ENCODE measurements around the gene MADCAM1. TPM values are rescaled to one million over a fixed set of nuclear protein-coding genes. Genes with fewer than 3 reads are reported as not detected.

Gene MADCAM1
- total RNA-seq, 1 donor from 2014 or later = not detected

- no peak overlapping the region for H3K27ac ChIP-seq
- H3K36me3 ChIP-seq = no peaks in the 10 kb centered on the region
- no peaks in the 10 kb centered on the region for H3K27me3 ChIP-seq
- H3K4me1 ChIP-seq = peaks cover 0 to 4% of the 10 kb centered on the region in 2 donors
- DNase-seq (ENCODE audit: low spot score in 2 of 2) = no peak
- intact Hi-C loops (cut with DNase I) = no loop called here
- TF ChIP-seq CTCF (IDR thresholded peaks at IDR 0.05) = no peak
- no peak overlapping the region for H3K4me3 ChIP-seq
- no peaks in the 10 kb centered on the region for H3K9me3 ChIP-seq
Measured at GRCh38 chr19:458091-459042, 37.9 kb upstream of the MADCAM1 start.

DNA sequence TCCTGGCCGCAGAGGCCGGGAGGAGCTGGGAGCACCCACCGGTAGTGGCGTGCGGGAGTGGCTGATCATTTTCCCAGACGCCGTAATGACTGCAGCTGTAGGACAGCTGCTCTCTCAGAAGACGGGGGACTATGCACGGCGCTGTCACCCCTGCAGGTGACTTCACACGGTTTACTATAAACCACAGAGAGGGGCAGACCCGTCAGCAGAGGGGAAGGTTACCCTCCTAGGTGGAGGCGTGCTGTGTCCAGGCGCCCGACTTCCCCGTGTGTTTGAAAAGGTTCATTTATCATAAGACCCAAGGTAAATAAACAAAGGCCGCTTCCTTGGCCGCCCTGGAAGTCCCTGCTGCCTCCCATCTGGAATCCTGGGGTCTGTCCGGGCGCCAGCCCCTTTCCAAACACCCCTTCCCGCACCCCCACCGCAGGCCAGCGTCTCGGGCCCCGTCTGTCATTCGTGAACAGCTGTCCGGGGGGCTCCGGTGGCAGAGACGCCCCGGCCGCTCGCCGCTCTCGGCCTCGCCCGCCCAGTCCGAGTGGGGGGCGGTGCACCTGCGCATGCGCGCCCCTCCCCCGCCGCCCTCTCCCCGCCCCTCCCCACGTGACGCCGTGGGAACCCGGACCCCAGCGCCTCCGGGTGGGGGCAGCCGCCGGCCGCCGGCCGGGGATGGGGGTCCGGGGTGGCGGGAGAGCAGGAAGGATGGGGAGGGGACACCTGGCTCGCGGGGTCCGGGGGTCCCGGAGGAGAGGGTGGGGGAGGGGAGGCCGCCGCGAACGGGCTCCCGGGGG, 36.4 kb upstream of the MADCAM1 start:
- H3K4me3 ChIP-seq = peak overlapping the region; percentile 63 to 65
- H3K4me1 ChIP-seq = peaks cover 0 to 4% of the 10 kb centered on the region in 2 donors
- no peak for DNase-seq (ENCODE audit: low spot score in 2 of 2)
- H3K27me3 ChIP-seq = no peaks in the 10 kb centered on the region
- no peak for TF ChIP-seq CTCF (IDR thresholded peaks at IDR 0.05)
- no peaks in the 10 kb centered on the region for H3K36me3 ChIP-seq
- H3K9me3 ChIP-seq = no peaks in the 10 kb centered on the region
- peak overlapping the region; percentile 21 to 42 for H3K27ac ChIP-seq
- intact Hi-C loops (cut with DNase I) = no loop called here

- no peaks in the 10 kb centered on the region for H3K36me3 ChIP-seq
- DNase-seq (ENCODE audit: low spot score in 2 of 2) = no peak
- no peaks in the 10 kb centered on the region for H3K9me3 ChIP-seq
- H3K27ac ChIP-seq = peak within 1 kb of the TSS; percentile 21 to 42
- TF ChIP-seq CTCF (IDR thresholded peaks at IDR 0.05) = no peak
- H3K4me1 ChIP-seq = peaks cover 0 to 4% of the 10 kb centered on the region in 2 donors
- peak within 1 kb of the TSS; percentile 63 to 65 for H3K4me3 ChIP-seq
- no peaks in the 10 kb centered on the region for H3K27me3 ChIP-seq
- intact Hi-C loops (cut with DNase I) = no loop called here
Measured at GRCh38 chr19:460877-461720, 35.2 kb upstream of the MADCAM1 start, which contains the start of gene SHC2. Gene SHC2 (minus strand): TSS chr19:461033. CDS start chr19:460996, 37 bp downstream.

- no peak for TF ChIP-seq CTCF (IDR thresholded peaks at IDR 0.05)
- peak overlapping the region; percentile 53 to 57 for H3K4me3 ChIP-seq
- H3K36me3 ChIP-seq = no peaks in the 10 kb centered on the region
- intact Hi-C loops (cut with DNase I) = no loop called here
- H3K4me1 ChIP-seq = peaks cover 0 to 4% of the 10 kb centered on the region in 2 donors
- no peak for DNase-seq (ENCODE audit: low spot score in 2 of 2)
- H3K27me3 ChIP-seq = no peaks in the 10 kb centered on the region
- H3K9me3 ChIP-seq = no peaks in the 10 kb centered on the region
- H3K27ac ChIP-seq = no peak overlapping the region
Measured at GRCh38 chr19:461721-462551, 34.4 kb upstream of the MADCAM1 start.

All from ascending aorta (tissue), 2 donors.